WI38 (cell line): ENCODE measurements around the gene SPAG16.

Experiments
- H3K4me3 ChIP-seq: 2 replicates; pipeline ENCODE4 v1.5.1; 2011; ENCODE audit warnings: low read depth, mild to moderate bottlenecking, control low read depth, low read length
- CTCF ChIP-seq: IDR thresholded peaks from 2 replicates; pipeline ENCODE4 v1.5.1; 2012; ENCODE audit warnings: low read depth, mild to moderate bottlenecking, control low read depth, low read length

Gene SPAG16

GRCh38 chr2:213862407-213863076 is 578.3 kb downstream of the SPAG16 start:
- no peak for TF ChIP-seq CTCF
- H3K4me3 ChIP-seq, result no peak overlapping the region

GRCh38 chr2:213863541-213863940 is 579.3 kb downstream of the SPAG16 start:
- H3K4me3 ChIP-seq, result no peak overlapping the region
- TF ChIP-seq CTCF, result no peak

DNA sequence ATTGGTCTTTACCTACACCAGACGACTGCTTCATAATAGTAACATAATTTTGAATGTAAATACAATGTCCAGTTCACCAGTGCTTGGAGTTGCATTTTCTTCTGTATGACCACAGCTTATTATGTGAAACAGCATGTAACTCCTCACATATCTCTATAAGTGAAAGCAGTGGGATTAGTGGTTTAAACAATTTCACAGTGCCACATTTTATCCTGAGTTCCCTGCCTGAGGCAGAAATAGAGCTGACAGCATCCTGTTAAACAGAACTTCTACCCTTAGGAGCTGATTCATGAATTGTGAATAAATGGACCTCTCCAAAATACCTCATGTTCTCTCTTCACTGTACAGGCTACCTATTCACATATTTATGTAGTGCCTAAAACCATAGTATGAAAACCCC is 584.3 kb downstream of the SPAG16 start:
- TF ChIP-seq CTCF, result no peak
- H3K4me3 ChIP-seq, result no peak overlapping the region

DNA sequence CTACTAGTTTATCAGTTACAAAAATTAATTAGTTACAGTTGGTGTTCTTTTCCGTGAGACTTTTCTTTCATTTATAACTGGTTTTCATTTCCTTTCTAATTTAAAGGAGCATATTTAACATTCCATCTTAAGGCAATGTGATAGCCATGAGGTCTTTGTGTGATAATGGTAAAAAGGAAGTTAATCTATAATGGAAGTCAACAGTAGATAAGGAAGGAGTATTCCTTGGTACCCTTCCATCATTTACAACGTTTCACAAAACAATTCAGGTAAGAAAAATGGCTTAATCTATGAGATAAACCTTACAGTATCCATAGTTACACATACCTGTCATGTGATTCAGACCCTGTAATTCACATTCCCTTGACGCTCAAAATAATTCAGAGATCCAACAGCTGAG is 601.2 kb downstream of the SPAG16 start:
- no peak for TF ChIP-seq CTCF
- no peak overlapping the region for H3K4me3 ChIP-seq

GRCh38 chr2:213914510-213914909 is 630.2 kb downstream of the SPAG16 start:
- no peak overlapping the region for H3K4me3 ChIP-seq
- TF ChIP-seq CTCF, result no peak

GRCh38 chr2:213920014-213920413 is 635.8 kb downstream of the SPAG16 start:
- no peak for TF ChIP-seq CTCF
- no peak overlapping the region for H3K4me3 ChIP-seq

GRCh38 chr2:213923543-213923942 is 639.3 kb downstream of the SPAG16 start:
- TF ChIP-seq CTCF, result no peak

More at GRCh38 chr2:213923543-213923942, 639.3 kb downstream of the SPAG16 start:
- H3K4me3 ChIP-seq, result no peak overlapping the region
